Sciatic nerve (tissue), 2 donors: ENCODE data around the gene SMCO2. TPM values are rescaled to one million over a fixed set of nuclear protein-coding genes. Genes with fewer than 3 reads are reported as not detected.

Experiments used
- ATAC-seq: fragments of 200-7000 bp; cut with Tn5 transposase; one replicate; pipeline ENCODE4 v1.9.1; 2020; ENCODE audit warnings: mild to moderate bottlenecking, moderate library complexity
- DNase-seq: peaks from one replicate; pipeline ENCODE4 v3.0.0-alpha.2; 2020; ENCODE audit warnings: low spot score
- intact Hi-C: fragments of 100-400 bp; cut with DNase I; formaldehyde crosslinking; loops from one replicate; pipeline ENCODE4 v1.14.2; 2022
- total RNA-seq: library from RNA; stranded (reverse); fragmentation: NEBNext Ultra II Directional; extraction: Animal tissue kit (Norgen Biotek cat#: 25700); gene quantifications from one replicate; pipeline ENCODE4 v1.2.1, GENCODE V29; 2021
- donor health status: DM: no; HTN: no; CAD: no.
- donor health status: DM: no; HTN: no; CAD: no.

Gene SMCO2
- total RNA-seq, 1 donor from 2014 or later: 0.40 TPM

DNA sequence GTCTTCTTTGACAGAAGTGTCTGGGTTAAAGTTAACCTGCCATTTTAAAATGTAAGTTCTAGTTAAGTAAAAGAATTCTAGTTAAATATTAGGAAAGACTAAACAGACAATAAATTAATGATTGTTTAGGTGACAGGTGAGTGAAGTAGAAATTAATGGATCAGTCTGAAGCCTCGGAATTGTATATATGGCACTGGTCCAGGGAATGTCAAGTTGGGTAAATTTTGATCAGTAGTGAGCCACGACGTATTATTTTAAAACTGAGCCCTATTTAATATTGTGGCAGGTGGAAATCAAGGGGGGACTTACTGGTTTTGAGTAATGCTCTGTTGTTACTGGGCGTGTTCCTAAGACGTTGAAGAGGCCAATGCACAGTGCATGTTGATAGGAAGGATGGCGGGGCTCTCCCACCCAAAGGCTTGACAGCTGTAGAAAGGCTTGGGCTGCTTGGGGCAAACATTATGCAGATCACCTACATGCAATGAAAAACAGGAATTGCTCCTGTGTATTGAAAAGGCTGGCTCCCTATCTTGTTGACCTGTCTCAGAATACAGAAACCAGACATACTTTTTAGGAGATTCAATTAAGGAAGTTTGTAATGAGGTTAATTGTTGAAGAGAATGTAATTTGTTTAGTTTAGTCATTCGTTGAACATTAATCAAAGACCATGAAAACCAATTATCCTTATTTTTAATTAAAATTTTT, 71.6 kb downstream of the SMCO2 start:
- ATAC-seq: no peak
- intact Hi-C loops: no loop called here
- no peak for DNase-seq

DNA sequence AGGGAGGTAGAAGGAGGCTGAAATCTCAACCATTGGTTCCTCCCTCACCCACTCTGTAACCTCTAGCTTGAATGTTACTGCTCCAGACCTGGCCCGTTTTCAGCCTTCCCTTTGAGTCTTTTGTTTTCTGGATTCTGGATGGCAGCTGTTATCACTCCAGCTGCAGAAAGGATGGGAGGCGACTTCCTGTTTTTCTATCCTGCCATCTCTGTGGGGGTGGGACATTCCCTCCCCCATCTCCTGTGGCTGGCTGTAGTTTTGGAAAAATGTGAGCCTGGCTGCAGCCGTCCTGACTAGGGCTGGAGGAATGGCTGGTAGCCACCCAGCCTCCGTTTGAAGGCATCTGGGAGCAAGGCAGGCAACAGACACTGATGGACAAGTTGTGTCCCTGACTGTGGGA, 74.5 kb downstream of the SMCO2 start:
- intact Hi-C loops: no loop called here
- no peak for DNase-seq
- no peak for ATAC-seq

DNA sequence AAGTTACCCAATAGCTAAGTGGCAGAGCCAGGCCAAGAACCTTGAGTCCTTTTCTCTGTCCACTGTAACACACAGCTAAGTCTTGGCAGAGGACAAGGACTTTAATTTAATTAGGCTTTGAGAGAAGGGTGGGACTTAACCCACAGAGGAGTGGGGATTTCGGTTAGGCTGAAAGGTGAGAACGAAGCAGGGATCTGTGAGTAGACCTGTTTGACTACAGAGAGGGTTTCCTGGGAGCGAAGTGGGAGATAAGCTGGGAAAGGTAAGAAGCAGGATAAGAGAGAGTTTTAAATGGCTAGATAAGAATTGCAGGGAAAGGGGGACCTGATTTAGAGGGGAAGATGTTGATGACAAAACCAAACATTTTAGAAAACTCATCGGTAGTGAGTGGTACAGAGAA, 75.4 kb downstream of the SMCO2 start:
- ATAC-seq: no peak

DNA sequence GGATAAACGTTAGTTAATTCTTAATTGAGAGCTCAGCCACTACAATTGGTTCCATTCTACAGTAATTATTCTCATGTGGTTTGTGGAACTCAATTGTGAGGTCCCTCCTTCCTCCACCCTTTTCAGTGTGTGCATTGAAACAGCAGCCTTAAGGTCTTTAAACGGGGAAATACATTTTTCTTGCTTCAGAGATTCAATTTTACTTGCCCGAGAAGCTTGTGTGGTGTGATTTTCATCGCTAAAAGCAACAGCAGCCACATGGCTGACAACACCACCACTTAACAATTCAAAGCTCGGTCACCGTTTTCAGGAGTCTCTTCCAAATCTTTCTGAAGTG, 76.7 kb downstream of the SMCO2 start:
- ATAC-seq (no peak), DNase-seq (no peak)
- intact Hi-C loops: no loop called here

More for the DNA sequence above, 75.4 kb downstream of the SMCO2 start:
- no peak for DNase-seq
- intact Hi-C loops: no loop called here

DNA sequence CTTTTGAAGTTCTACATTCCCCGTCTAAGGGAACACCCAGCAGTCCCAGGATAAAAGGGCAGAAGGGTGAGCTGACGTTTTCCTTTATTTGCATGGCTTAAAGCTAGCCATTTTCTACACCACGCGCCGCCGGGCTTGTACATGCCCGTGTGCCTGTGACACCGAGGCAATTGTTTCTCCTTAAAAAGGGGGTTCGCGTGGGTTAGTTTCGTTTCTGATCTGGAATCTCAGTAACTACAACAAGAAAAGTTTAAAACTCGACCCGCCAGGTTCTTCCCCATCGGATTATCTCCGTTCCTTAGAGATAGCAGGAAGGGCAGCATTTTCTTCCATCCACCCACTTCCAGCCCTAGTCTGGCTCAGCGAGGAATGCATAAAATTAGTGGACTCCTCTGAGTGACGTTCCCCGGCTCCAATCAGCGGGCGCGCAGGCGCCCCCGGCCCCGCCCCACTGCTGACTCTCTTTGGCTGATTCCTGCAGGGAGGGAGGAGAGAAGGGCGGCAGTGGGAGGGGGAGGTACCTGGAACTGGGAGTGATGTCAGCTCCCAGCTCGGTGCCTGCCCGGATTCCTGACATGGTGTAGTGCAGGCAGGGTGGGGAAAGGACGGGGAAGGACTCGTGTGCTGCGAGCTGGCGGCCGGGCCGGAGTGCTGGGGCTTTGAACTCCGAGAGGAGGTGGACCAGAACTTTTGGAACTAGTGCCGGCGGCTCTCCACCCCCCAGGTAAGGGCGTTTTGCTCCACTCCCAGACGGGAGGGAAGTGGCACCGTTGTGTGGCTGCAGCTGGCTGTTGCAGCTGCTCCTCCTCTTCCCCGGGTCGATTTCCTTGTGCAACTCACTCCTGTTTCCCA, 77.3 kb downstream of the SMCO2 start, which contains the start of gene PPFIBP1:
Gene PPFIBP1, plus strand, starts transcription at position 565 of the 852 bp plus-strand sequence. CDS start 109,191 bp downstream, outside the sequence.
- intact Hi-C loops: no loop called here

DNA sequence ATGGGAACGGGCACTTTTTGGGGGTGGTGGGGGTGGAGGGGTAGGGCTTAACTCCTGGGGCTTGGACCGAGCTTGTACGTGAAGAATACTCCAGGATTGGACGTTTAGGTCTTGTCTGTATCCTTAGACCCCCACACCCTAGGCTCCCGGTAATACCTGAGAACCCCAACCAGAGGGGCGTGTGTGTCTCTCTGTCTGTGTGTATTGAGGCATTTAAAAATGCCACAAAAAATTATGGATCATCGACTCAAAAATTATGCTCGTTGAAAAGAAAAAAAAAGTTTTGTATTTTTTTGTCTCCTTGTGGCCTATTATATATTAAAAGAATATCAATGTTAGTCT, 77.9 kb downstream of the SMCO2 start:
- no peak for DNase-seq
- intact Hi-C loops: no loop called here
- ATAC-seq: no peak

More for the DNA sequence above, 77.3 kb downstream of the SMCO2 start, which contains the start of gene PPFIBP1:
- ATAC-seq: peak; percentile 99
- peak; percentile 100 for DNase-seq

DNA sequence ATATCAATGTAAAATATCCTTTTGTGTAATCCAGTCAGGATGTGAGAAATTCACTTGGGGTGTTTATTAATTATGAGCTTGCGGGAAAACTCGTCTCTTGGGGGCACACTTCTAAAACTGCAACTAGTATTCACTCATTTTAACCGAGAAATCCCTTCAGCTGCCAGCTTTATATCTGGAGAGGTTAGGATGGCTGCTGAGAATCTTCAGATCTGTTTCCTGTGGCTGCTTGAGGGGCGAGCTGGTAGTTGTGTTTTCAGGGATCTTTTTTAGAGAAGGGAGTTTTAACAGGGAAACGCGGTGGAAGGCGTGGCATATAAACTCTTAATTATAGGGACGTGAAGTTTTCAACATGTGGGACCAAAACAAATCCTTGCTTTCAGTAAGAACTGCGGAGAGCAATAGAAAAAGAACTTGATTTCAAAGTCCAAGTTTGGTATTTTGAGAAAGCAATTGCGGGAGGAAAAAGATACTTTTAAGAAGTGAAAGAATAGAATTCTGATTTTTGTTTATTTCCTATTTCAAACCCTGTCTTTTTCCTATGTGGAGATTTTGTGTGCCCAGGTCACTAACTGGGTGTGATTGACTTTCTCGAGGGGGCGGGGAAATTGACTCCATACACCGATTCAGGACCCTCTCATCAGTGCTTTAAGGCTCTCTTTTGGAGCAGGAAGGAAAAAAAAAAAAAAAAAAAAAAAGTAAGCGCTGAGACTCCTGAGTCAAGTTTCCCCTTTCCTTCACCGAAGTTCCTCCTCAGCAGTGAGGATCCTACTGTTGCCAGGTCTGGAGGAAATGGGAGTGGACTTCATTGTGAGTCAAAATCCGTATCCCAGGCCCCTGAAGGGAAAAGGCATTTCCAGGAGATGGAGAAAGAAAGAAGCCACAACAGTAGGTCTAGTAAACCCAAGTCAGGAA, 78.6 kb downstream of the SMCO2 start:
- intact Hi-C loops: no loop called here
- ATAC-seq: peak; percentile 8
- DNase-seq: no peak

DNA sequence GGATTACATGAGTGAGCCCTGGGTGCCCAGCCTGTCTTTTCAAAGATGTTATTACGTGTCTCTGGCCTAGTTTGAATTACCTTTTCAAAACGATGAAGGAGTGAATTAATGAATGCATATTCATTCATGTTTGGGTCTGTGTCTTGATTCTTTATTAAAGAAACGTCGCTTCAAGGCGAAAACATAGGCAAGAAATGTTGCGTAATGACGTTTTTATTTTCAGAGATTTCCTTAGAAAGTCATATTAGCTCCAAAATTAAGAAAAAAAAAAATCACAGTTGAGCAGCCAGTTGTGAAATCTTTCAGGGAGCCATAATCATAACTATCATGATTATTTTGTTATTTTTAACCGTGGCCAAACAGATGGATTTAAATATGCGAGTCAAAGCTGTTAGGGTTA, 81.0 kb downstream of the SMCO2 start:
- ATAC-seq (no peak), DNase-seq (no peak)
- intact Hi-C loops: no loop called here

DNA sequence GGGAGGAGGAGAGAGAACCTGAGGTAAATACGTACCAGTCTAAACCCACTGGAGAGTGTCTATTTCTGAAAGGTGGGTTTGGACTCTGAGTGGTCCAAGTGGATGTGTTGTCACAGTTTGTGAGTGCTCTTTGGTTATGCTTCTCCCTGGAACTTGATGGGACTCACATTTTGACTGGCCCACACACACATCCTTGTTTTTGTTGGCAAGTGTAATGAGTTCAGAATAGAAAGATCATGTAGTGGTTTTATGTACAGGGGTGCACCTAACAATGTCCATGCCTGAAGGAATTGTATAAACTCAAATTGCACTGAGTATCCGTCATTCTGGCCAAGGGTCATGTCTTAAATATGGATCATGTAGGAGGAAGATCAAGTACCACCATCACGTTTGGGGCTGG, 82.3 kb downstream of the SMCO2 start:
- ATAC-seq: no peak
- intact Hi-C loops: no loop called here
- DNase-seq: no peak

DNA sequence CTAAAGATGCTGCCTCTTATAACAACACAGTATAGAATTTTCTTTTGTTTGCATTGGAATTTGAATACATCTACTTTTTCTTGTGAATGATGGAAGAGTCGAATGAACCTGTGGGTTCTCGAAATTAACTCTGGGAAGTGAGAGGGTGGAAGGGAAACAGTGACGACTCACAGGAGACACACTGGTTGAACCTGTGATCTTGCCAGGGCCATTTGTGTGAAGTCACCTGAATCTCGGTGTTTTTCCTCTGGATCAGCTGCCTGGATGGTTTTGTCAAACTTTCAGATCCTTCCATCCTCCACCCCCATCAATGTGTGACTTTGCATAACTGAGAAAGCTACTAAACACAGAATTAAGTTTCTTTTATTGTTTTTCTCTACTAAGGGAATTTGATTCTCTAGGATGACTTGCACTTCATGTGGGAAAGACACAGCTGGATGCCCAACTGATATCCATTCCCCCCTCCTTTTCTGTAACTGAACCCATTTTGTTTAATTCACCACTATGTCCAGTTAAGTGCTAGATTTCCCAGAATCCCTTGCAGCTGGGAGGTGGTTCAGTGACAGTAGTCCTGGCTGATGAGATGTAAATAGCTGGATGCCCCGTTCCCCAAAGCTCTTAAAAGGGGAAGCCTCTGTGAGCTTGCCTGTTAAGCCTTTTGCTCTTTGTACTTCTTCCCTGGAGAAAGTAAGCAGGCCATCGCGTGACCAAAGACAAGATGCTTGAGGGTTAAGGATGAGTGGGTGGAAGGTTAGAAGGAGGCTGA, 83.8 kb downstream of the SMCO2 start:
- DNase-seq (no peak), ATAC-seq (no peak)
- intact Hi-C loops: no loop called here

DNA sequence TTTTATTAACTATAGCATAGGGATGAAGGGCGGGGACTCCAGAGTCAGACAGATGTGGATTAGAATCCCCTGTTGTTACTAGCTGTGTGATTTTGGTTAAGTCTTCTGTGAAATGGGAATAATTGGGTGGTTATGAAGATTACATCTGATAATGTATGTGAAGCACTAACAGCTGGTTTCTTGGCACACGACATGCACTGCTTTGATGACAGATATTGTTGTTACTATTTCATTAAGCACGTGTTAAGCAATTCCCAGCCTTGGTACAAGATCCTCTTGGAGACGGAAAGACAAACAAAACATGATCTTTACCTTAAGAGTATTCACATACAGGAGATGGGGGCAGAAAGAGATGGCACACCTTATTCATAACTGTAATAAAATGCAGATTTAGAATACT, 85.4 kb downstream of the SMCO2 start:
- intact Hi-C loops: no loop called here
- ATAC-seq: no peak
- DNase-seq: no peak

DNA sequence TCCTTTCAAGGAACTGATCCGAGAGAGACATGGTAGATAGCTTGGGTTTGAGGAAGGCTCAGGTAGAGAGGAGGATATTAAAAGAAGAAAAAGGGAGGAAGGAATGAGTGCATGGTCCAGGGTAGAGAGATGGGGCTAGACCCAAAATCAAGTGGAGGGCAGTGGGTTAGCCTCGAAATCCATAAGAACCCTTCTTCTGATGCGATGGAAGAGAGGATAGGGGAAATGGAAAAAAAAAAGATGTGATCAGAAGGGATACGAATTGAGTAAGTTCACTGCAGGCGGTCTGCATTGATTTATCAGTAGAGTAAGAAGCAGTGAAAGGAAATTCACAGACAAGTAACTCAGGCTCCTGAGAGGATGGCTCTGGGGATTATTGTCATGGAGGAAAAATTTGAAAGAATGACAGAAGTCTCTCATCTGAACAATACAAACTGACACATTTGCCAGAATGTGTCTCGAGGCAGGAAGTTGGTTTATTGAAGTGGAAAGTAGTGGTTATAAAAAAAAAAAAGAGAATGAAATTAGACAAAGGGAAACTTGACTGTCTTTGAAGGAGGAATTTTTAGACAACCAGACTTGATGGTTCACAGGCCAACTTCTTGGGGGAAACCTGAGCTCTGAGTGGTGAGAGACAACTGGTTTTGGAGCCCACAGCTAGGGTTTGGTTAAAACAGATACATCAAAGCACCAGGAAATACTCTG, 87.7 kb downstream of the SMCO2 start:
- intact Hi-C loops: no loop called here
- no peak for ATAC-seq

DNA sequence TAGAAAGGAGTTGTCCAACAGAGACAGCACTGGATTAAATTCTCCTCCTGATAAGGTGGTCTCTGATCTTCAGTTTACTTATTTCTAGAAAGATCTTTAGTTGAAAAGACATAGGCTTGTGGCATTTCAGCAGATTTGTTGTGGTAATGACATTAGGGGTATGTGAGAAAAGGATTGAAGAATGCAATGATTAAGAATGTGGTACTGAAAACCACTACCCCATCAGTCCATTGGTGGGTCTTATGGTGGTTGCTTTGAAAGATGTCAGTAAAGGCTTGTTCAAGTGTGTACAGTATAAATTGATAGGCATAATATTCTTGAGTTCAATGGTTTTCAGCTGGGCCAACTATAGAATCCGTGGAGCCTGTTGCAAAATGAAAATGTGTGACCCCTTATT, 88.2 kb downstream of the SMCO2 start:
- DNase-seq (no peak), ATAC-seq (no peak)
- intact Hi-C loops: no loop called here

More for the DNA sequence above, 87.7 kb downstream of the SMCO2 start:
- DNase-seq: no peak

DNA sequence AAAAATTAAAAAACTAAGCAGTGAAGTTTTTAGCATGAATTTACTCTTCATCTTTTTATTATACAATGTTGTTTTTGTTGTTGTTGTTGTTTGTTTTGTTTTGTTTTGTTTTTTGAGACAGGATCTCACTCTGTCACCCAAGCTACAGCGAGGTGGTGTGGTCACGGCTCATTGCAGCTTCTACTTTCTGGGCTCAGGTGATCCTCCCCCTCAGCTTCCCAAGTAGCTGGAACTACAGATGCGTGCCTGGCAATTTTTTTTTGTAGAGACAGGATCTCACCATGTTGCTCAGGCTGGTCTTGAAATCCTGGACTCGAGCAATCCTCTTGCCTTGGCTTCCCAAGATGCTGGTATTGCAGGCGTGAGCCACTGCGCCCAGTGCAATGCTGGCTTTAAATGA, 88.8 kb downstream of the SMCO2 start:
- DNase-seq (no peak), ATAC-seq (no peak)
- intact Hi-C loops: no loop called here

DNA sequence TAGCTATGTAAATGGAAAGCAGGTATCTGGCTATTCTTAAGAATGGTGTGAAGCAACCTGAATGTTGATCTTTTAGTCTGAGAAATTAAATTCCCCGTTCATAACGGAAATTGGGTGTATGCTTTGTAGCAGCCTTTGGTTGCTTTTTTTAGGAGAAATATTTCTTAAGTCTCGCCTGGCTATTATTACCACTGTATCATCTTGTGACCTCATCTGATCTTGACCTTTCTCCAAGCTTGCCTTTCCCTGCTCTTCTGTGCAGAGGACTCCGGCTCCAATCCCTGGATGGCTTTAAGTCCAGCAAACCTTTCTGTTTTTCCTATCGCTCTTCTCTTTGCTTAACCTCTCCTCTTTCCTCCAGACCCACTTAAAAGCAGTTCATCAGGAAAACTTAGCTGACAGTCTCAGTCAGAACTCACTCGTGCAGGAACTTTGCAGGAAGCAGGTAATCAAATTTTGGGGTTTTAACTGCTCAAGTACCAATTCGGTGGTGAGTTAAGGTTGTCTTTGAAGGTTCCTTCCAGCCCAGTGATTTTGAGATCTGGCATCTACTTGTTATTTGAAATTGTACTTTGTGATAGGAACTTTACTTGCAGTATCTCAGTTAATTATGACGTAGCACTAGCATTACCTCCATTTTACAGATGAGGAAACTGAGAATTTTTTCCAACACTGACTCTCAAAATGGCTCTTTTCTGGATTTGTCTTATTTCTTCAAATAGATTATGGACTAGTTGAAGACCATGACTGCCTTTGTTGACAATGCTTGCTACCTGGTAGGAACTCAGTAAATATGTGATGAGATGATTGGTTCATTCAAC, 91.5 kb downstream of the SMCO2 start:
- no peak for DNase-seq
- intact Hi-C loops: no loop called here
- peak; percentile 79 for ATAC-seq

DNA sequence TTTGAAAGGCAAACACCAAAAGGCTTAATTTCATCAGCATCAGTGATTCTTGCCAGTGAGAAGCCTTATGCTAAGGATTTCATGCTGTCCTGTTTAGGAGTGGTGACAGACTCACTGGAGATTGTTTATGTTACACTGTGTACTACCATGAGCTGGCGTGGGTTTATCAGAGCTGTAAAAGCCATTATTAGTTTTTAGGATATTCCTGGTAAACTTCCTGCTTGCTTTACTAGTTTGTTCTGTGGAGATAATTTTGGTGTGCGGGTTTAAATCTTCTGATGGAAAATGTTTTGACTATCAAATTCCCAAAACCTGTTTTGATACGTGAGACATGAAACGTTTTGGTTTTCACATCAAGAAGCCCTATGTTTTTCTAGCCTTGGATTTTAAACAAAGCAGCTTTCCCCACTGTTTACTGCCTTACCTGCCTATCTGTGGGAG, 92.7 kb downstream of the SMCO2 start:
- DNase-seq (no peak), ATAC-seq (no peak)
- intact Hi-C loops: no loop called here

DNA sequence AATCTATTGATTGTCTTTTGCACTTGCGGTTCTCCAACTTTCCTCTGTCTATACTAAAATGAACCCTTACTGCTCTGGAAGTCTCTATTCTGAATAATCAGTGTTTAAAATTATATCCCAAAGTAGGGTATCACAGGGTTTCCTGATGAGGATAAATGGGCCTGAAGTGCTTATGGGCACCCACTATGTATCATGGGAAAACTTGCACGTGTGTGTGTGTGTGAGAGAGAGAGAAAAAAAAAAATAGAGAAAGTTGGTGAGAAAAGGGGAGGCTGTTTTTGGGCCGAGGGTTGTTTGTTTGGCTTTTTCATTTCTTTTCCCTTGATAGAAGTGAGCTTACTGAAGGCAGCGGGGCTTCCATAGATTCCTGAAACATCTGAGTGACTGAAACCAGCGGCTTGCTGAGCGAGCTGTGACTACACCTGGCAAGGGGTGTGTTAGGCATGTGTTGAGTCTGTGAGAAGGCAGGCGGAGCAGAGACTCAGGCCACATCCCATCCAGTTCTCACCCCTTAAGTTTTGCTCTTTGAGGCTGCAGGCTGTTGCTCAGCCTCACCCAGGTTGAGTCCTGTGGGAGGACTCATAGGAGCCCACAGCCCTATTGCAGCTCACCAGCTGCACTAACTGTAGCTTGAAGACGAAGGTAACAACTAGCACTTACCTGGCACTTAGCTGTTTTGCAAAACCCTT, 94.6 kb downstream of the SMCO2 start:
- intact Hi-C loops: no loop called here
- ATAC-seq (no peak), DNase-seq (no peak)
